Epithelial cell of proximal tubule (primary cell): ENCODE data around the gene ZCWPW2. TPM values are rescaled to one million over a fixed set of nuclear protein-coding genes. Genes with fewer than 3 reads are reported as not detected.

Source experiments
- DNase-seq: peaks from one replicate; pipeline ENCODE4 v3.0.0-alpha.2; 2011; ENCODE audit warnings: low read depth
- H3K4me3 ChIP-seq: 2 replicates; pipeline ENCODE4 v1.5.1; 2011; ENCODE audit warnings: low read depth, mild to moderate bottlenecking, low read length
- total RNA-seq: library from RNA; depleted of rRNA; stranded (reverse); fragments of >200 nt; gene quantifications from 2 replicates; pipeline ENCODE4 v1.2.3, GENCODE V29; 2015
- TF ChIP-seq, protein P1 (sequence below): conservative IDR thresholded peaks from 2 replicates; pipeline ENCODE4 v1.5.1; 2012; ENCODE audit warnings: low read depth, mild to moderate bottlenecking, low read length

ZCWPW2 gene
- total RNA-seq, 1 donor from 2014 or later = not detected

DNA sequence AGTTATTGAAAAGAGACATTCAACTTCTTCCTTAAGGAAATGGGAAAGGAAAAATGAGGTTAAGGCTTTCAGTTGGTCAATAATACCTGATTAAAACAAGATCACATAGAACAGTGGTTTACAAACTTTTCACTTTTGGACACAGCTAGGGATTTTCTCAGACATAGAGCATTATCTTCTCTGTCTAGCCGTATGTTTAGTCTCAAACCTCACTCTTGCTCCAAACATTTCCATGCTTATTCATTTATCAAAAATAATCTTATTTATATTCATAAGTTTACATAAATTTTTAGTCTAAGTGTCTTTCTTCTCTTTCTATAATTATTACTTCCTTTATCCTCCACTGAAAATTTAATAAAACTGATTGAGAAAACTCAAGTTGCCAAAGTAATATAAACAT is 114.3 kb downstream of the ZCWPW2 start:
- TF ChIP-seq, protein P1, sequence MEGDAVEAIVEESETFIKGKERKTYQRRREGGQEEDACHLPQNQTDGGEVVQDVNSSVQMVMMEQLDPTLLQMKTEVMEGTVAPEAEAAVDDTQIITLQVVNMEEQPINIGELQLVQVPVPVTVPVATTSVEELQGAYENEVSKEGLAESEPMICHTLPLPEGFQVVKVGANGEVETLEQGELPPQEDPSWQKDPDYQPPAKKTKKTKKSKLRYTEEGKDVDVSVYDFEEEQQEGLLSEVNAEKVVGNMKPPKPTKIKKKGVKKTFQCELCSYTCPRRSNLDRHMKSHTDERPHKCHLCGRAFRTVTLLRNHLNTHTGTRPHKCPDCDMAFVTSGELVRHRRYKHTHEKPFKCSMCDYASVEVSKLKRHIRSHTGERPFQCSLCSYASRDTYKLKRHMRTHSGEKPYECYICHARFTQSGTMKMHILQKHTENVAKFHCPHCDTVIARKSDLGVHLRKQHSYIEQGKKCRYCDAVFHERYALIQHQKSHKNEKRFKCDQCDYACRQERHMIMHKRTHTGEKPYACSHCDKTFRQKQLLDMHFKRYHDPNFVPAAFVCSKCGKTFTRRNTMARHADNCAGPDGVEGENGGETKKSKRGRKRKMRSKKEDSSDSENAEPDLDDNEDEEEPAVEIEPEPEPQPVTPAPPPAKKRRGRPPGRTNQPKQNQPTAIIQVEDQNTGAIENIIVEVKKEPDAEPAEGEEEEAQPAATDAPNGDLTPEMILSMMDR = no peak
- no peak for DNase-seq
- no peak overlapping the region for H3K4me3 ChIP-seq

DNA sequence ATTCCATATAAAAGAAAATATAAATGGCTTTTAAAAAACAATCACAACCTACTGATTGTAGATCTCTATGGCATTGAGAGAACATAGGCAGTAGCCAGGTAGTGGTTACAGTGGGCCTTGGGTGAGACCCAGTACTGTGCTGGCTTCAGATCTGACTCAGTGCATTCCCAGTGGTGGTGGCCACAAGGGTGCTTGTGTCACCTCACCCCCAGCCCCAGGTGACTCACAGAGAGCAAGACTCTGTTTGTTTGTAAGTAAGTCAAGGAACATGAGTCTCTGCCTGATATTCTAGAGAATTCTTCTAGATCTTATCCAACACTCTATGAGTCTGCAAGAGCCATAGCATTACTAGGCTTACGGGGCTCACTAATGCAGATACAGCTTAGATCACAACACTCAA is 118.9 kb downstream of the ZCWPW2 start:
- TF ChIP-seq, protein P1 = no peak
- no peak overlapping the region for H3K4me3 ChIP-seq
- no peak for DNase-seq

DNA sequence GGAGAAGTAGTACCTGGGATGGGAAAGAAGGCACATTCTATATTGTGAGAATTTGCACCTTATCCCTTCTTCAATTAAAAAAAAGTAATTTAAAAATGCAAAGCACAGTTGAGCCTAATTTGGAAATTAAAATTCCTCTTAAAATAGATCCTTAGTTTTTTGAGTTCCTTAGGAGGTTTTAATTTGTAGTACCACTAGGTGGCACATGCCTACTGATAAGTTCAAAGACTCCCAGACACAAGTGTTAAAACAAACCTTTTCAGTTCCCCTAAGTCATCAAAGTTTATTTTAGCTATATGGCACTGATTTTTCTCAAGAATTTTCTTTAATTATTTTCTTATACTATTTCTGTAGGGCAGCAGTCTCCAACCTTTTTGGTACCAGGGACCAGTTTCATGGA is 127.7 kb downstream of the ZCWPW2 start:
- TF ChIP-seq, protein P1 = peak; percentile 68
- H3K4me3 ChIP-seq = no peak overlapping the region
- peak; percentile 10 for DNase-seq

DNA sequence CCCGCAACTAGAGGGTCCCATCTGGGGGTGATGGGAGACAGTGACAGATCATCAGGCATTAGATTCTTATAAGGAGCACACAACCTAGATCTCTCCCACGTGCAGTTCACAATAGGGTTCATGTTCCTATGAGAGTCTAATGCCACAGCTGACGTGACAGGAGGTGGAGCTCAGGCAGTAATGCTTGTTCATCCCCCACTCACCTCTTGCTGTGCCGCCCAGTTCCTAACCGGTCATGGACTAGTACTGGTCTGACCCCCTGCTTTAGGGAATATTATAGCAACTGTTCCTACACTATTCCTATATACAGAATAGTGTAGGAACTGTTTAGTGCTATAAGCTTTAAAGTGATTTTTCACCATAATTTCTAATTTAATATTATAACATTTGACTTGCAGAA is 128.2 kb downstream of the ZCWPW2 start:
- TF ChIP-seq, protein P1 = no peak
- H3K4me3 ChIP-seq = no peak overlapping the region
- DNase-seq = no peak

DNA sequence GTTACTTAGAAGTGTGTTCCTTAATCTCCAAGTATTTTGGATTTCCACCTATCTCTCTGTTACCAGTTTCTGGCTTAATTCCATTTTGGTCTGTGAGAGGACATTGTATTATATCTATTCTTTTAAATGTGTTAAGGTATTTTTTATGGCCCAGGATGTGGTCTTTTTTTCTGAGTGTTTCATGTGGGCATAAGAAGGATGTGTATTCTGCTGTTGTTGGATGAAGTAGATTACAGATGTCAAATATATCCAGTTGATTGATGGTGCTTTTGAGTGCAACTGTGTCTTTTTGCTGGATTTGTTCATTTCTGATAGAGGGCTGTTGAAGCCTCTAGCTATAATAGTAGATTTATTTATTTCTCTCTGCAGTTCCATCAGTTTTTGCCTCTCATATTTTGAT is 136.6 kb downstream of the ZCWPW2 start:
- TF ChIP-seq, protein P1 = no peak
- H3K4me3 ChIP-seq = no peak overlapping the region
- no peak for DNase-seq

DNA sequence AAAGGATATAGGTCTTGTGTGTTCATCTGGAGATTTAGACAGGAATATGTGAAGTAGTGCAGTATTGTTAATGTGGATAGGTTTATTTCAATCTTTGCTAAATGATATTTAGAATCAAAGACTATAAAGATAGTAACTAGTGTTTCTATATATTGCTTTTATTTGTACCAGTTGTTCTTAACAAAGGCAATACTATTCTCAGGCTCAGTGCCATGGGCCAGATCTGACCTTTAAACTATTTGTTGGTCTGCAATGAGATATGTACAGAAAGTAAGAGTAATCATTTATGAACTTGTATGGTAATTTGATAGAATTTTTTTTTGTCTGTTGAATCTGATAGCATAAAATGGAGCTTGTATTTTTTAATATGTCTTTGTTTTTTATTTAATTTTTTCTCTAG is 146.8 kb downstream of the ZCWPW2 start:
- TF ChIP-seq, protein P1 = no peak
- DNase-seq = no peak

DNA sequence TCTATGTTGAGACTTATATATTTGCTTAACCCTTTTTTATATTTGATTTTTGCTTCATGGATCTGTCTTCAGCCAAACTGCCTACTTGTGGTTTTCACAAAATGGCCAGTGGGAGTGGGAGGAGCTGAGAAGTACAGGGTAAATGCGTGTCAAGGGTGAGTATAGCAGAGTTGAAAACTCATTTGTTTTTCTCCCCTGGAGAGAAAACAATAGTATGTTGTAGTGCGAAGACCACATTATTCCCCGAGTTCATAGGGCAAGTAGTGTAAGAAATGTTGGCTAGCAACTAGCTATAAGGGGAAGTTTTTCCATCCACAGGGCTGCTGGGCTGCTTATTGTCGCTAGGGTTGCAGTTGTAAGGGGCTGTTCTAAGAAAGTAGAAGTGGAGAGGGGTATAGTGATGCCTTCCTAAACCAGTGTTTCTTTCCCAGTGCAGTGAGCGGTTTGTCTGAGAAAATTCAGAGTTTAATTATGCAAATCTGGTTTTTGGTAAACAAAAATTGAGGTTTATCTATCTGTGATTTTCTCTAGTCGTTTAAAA is 153.9 kb downstream of the ZCWPW2 start:
- no peak overlapping the region for H3K4me3 ChIP-seq
- no peak for DNase-seq

More for the DNA sequence above, 146.8 kb downstream of the ZCWPW2 start:
- no peak overlapping the region for H3K4me3 ChIP-seq

More for the DNA sequence above, 153.9 kb downstream of the ZCWPW2 start:
- TF ChIP-seq, protein P1 = no peak
